Heart right ventricle (tissue), 16 donors: ENCODE measurements around the gene ACSM4. TPM values are rescaled to one million over a fixed set of nuclear protein-coding genes. Genes with fewer than 3 reads are reported as not detected.

Source experiments
- ATAC-seq, 8 donors: fragments of 200-7000 bp; cut with Tn5 transposase; one replicate each; pipeline ENCODE4 v1.9.1; 2020; ENCODE audit warnings: mild to moderate bottlenecking in 8 of 8, moderate library complexity in 8 of 8, moderate number of reproducible peaks in 1 of 8
- DNase-seq, 2 donors: peaks; one replicate each; pipeline ENCODE4 v3.0.0-alpha.2; 2020
- H3K27ac ChIP-seq, 10 donors: fragments of 200-600 bp; sonication (generic) in 2 of 10; one replicate each; pipeline versions ENCODE4 v1.5.0 to v1.8.0; 2020 to 2022; ENCODE audit warnings: mild to moderate bottlenecking in 3 of 10
- H3K27me3 ChIP-seq, 7 donors: fragments of 200-600 bp; one replicate each; pipeline ENCODE4 v1.8.0; 2021 to 2022; ENCODE audit warnings: mild to moderate bottlenecking in 2 of 7
- H3K36me3 ChIP-seq, 9 donors: fragments of 200-600 bp; sonication (generic) in 1 of 9; one replicate each; pipeline versions ENCODE4 v1.5.0 to v1.8.0; 2020 to 2022; ENCODE audit warnings: mild to moderate bottlenecking in 2 of 9
- H3K4me1 ChIP-seq, 9 donors: fragments of 200-600 bp; sonication (generic) in 1 of 9; one replicate each; pipeline versions ENCODE4 v1.5.0 to v1.8.0; 2020 to 2022; ENCODE audit warnings: mild to moderate bottlenecking in 4 of 9
- H3K4me3 ChIP-seq, 10 donors: fragments of 200-600 bp; sonication (generic) in 2 of 10; one replicate each; pipeline versions ENCODE4 v1.5.0 to v1.8.0; 2020 to 2022; ENCODE audit warnings: mild to moderate bottlenecking in 7 of 10, moderate library complexity in 2 of 10
- H3K9me3 ChIP-seq, 11 donors: fragments of 200-600 bp in 10 of 11; sonication (generic) in 2 of 11; one replicate each; pipeline versions ENCODE4 v1.5.0 to v1.8.0; 2013 to 2022; ENCODE audit warnings: mild to moderate bottlenecking in 2 of 11, control low read depth in 1 of 11, moderate library complexity in 1 of 11
- WGBS, 2 donors: extraction: QIAGEN DNeasy Blood & Tissue Kit; methylation state at CpG; one replicate each; pipeline ENCODE4 v1.1.7; 2013; ENCODE audit warnings: inconsistent platforms in 1 of 2; 5-methylcytosine and 5-hydroxymethylcytosine counted together
- intact Hi-C, 10 donors: fragments of 100-400 bp; cut with DNase I; formaldehyde crosslinking; loops; one replicate each; pipeline versions ENCODE4 v1.11.1 to v1.14.2; 2022
- polyA plus RNA-seq, 2 donors: library from polyadenylated mRNA; stranded (reverse); fragments of 200-250 nt; gene quantifications; one replicate each; pipeline ENCODE4 v1.2.3, GENCODE V29; 2013
- total RNA-seq, 10 donors: library from RNA; stranded (reverse); fragmentation: NEBNext Ultra II Directional in 3 of 10; extraction: Animal tissue kit (Norgen Biotek cat#: 25700) in 3 of 10; gene quantifications; one replicate each; pipeline versions ENCODE4 v1.2.1 to v1.2.4, GENCODE V29; 2021 to 2023
- TF ChIP-seq, protein P1 (sequence below), 9 donors: fragments of 200-600 bp; sonication (generic) in 2 of 9; IDR thresholded peaks; one replicate each; pipeline versions ENCODE4 v1.5.0 to v1.8.0; 2021 to 2022; ENCODE audit warnings: antibody characterized with exemption in 9 of 9, mild to moderate bottlenecking in 5 of 9, moderate library complexity in 1 of 9
- donor health status: Arrhythmogenic right ventricular cardiomyopathy.
- donor health status: ischemic (EF 13 %, LVEDD 7.1; RV severe dilation, severe dysfunction).
- donor health status: healthy with polysubstance abuse.
- donor health status: DM: no; HTN: yes; CAD: no.
- donor health status: DM: no; HTN: no; CAD: no.
- donor health status: ischemic (EF 25% LVEDD 6.9; RV normal size, moderate dysfunction).
- donor health status: ischemic (EF 25% LVEDD 5.7; RV mildly dilated, moderate dysfunction).
- donor health status: healthy.
- donor health status: DM: yes; HTN: yes; CAD: no.
- donor health status: Ischemic cardiomyopathy.
- donor health status: ischemic (EF 35%, LVEDD 5.7; RV mildly dilated, moderate dysfunction).
- donor health status: nonischemic (EF 11% LVEDD 7.7; RV severe dilation, severe dysfunction).
- donor health status: DM: yes; HTN: yes; CAD: no.
- donor health status: PGD.
- donor health status: ischemic (EF 29% LVEDD 5.4; RV normal size, mild dysfunction).
- donor health status: nonischemic (EF 23%, LVEDD 6.1; RV moderate dilation, normal function).

ACSM4 gene
- total and polyA plus RNA-seq, 12 donors: not detected

DNA sequence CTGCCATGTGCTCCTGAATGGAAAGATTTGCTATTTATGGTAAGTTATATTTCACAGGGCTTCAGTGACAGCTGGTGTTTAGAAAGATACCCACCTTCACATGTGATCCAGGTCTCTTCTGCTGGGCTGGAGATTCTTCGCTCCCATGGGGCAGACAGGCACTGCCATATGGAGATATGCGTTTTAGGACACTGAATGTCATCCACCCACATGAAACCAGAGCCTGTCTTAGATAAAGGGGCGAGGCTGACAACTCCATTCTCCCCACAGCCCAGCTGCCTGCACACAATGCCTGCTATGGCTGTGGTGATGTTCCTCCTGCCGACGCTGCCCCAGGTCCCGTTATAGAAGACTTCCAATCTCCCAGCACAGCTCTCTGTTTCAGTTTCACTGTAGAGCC is 69.4 kb downstream of the ACSM4 start:
- ATAC-seq: no peak

DNA sequence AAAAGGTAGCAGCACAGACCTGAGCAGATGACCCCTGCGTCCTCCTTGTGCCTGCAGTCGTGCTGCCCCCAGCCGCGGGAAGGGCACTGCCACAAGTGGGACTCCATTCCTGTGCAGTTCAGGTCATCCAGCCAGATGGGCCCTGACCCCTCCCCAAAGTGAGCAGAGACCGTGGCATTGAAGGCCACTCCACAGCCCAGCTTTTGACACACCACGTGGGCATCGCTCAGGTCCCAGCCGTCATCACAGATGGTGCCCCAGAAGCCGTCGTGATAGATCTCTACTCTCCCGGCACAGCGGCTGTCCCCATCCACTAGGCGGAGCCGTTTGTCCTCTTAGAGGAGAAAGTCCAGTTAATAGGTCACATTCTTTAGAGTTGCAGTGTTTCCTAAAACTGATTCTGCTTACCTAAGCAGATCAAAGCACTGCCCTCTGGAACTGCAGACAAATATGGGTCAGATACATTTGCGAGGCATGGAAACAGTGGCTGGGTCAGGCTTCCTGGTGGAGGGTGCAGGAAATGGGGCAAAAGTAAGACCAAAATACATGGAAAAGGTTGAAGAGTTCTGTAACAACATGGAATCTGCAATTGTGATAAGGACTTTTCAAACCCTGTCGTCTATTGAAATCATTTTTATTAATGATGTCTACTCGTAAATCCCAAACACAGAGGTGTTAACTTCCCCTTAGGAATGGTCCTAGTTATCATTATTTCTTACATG is 70.7 kb downstream of the ACSM4 start:
- H3K36me3 ChIP-seq: no peaks in the 10 kb centered on the region
- no peaks in the 10 kb centered on the region for H3K4me1 ChIP-seq
- intact Hi-C loops: no loop called here
- peak in 1 of 2 donors; percentile 20 for DNase-seq
- no peak overlapping the region for H3K27ac ChIP-seq
- TF ChIP-seq, protein P1, sequence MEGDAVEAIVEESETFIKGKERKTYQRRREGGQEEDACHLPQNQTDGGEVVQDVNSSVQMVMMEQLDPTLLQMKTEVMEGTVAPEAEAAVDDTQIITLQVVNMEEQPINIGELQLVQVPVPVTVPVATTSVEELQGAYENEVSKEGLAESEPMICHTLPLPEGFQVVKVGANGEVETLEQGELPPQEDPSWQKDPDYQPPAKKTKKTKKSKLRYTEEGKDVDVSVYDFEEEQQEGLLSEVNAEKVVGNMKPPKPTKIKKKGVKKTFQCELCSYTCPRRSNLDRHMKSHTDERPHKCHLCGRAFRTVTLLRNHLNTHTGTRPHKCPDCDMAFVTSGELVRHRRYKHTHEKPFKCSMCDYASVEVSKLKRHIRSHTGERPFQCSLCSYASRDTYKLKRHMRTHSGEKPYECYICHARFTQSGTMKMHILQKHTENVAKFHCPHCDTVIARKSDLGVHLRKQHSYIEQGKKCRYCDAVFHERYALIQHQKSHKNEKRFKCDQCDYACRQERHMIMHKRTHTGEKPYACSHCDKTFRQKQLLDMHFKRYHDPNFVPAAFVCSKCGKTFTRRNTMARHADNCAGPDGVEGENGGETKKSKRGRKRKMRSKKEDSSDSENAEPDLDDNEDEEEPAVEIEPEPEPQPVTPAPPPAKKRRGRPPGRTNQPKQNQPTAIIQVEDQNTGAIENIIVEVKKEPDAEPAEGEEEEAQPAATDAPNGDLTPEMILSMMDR (IDR thresholded peaks at IDR 0.05): peak in 4 of 9 donors; percentile 8 to 41 (median 16)
- H3K27me3 ChIP-seq: peaks cover 0 to 42% (median 0%) of the 10 kb centered on the region in 7 donors
- no peaks in the 10 kb centered on the region for H3K9me3 ChIP-seq
- no peak for ATAC-seq
- WGBS, 2 donors: 47 to 49% methylated on average over 17 of the region's 17 CpGs
- no peak overlapping the region for H3K4me3 ChIP-seq

More for the DNA sequence above, 69.4 kb downstream of the ACSM4 start:
- H3K9me3 ChIP-seq: no peaks in the 10 kb centered on the region
- WGBS, 2 donors: 37 to 45% methylated on average over 6 of the region's 6 CpGs
- intact Hi-C loops: no loop called here
- DNase-seq: no peak
- TF ChIP-seq, protein P1 (IDR thresholded peaks at IDR 0.05): no peak
- no peak overlapping the region for H3K4me3 ChIP-seq
- H3K4me1 ChIP-seq: no peaks in the 10 kb centered on the region
- H3K27ac ChIP-seq: no peak overlapping the region
- H3K36me3 ChIP-seq: no peaks in the 10 kb centered on the region
- peaks cover 0 to 32% (median 0%) of the 10 kb centered on the region in 7 donors for H3K27me3 ChIP-seq

DNA sequence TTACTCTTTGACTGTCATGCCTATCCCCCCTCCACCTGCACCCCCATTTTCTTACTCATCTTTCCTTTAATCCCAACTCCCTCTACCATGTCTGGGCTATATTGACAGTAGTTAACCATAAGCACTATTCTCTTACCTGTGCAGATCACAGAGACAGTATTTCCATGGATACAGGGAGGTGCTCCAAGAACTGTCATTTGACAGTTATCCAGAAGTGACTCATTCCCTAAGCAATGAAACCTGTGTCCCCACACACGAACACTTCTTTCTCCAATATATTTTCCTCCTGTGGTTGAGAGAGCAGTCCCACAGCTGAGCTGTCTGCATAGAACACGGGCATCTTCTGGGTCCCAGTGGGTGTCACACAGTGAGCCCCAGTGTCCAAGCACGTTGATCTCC is 71.3 kb downstream of the ACSM4 start:
- intact Hi-C loops: no loop called here
- ATAC-seq (no peak), DNase-seq (no peak)
- WGBS, 2 donors: 64 to 81% methylated on average over 3 of the region's 3 CpGs
- Histone ChIP-seq H3K4me1 (no peaks in the 10 kb centered on the region), H3K4me3 (no peak overlapping the region), H3K27me3 (peaks cover 0 to 42% (median 0%) of the 10 kb centered on the region in 7 donors), H3K9me3 (no peaks in the 10 kb centered on the region), H3K36me3 (no peaks in the 10 kb centered on the region), H3K27ac (no peak overlapping the region)
- TF ChIP-seq, protein P1 (IDR thresholded peaks at IDR 0.05): no peak

DNA sequence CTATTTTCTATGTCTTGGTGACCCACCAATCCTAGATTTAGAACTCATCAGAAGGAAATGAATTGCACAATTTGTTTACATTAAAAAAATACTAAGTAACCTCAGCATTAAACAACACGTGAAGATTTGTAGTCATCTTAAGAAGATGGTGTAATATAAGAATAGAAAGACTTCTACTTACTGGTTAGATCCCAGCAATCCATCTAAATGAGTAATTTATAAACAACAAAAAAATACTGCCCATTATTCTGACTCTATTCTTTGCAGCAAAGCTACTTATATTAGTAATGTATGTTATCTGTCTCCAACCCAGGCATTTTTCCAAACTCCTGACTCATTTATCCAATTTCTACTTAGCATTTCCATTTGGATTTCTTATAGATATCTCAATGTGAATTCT is 72.3 kb downstream of the ACSM4 start:
- ATAC-seq (no peak), DNase-seq (no peak)
- intact Hi-C loops: no loop called here
- Histone ChIP-seq H3K4me3 (no peak overlapping the region), H3K36me3 (no peaks in the 10 kb centered on the region), H3K4me1 (no peaks in the 10 kb centered on the region), H3K9me3 (no peaks in the 10 kb centered on the region), H3K27me3 (peaks cover 0 to 42% (median 0%) of the 10 kb centered on the region in 7 donors), H3K27ac (no peak overlapping the region)
- WGBS, 2 donors: 72 to 89% methylated on average over 1 of the region's 1 CpG
- TF ChIP-seq, protein P1 (IDR thresholded peaks at IDR 0.05): no peak

Other genes starting within 250 kb of the ACSM4 start
- 100 to 1,000 TPM in 3 of 10 donors, 10 to 100 TPM in 7; 25.1 to 151 (median 51.6) TPM for gene C1S, start 243.4 kb upstream of the ACSM4 start, total RNA-seq
- 10 to 100 TPM; 53.4 to 64.9 TPM for gene C1S, start 243.4 kb upstream of the ACSM4 start, polyA plus RNA-seq
- gene C1R, start 211.6 kb upstream of the ACSM4 start, total RNA-seq: 100 to 1,000 TPM in 4 of 10 donors, 10 to 100 TPM in 6; 19.9 to 238 (median 59.0) TPM
- gene C1R, start 211.6 kb upstream of the ACSM4 start, polyA plus RNA-seq: 100 to 1,000 TPM in 1 of 2 donors, 10 to 100 TPM in 1; 73.0 to 209 TPM
- 10 to 100 TPM in 3 of 10 donors, 1 to 10 TPM in 7; 4.5 to 24.9 (median 7.5) TPM for gene C1RL, start 194.9 kb upstream of the ACSM4 start, total RNA-seq
- 10 to 100 TPM in 1 of 2 donors, 1 to 10 TPM in 1; 8.3 to 22.3 TPM for gene C1RL, start 194.9 kb upstream of the ACSM4 start, polyA plus RNA-seq
- 1 to 10 TPM in 1 of 10 donors, under 1 TPM in 3, not detected in 6; 0.34 to 3.2 (median 0.56) TPM for gene RBP5, start 175.2 kb upstream of the ACSM4 start, total RNA-seq
- 1 to 10 TPM in 1 of 2 donors, under 1 TPM in 1; 0.66 to 1.8 TPM for gene RBP5, start 175.2 kb upstream of the ACSM4 start, polyA plus RNA-seq
- 10 to 100 TPM in 2 of 10 donors, 1 to 10 TPM in 8; 3.7 to 16.8 (median 6.0) TPM for gene CLSTN3, start 173.7 kb upstream of the ACSM4 start, total RNA-seq
- gene CLSTN3, start 173.7 kb upstream of the ACSM4 start, polyA plus RNA-seq: 1 to 10 TPM; 3.9 to 6.8 TPM
- 10 to 100 TPM; 21.8 to 35.2 (median 29.3) TPM for gene PEX5, start 114.4 kb upstream of the ACSM4 start, total RNA-seq
- 10 to 100 TPM in 1 of 2 donors, 1 to 10 TPM in 1; 9.7 to 25.0 TPM for gene PEX5, start 114.4 kb upstream of the ACSM4 start, polyA plus RNA-seq
- gene CD163L1, start 140.1 kb downstream of the ACSM4 start, total RNA-seq: 1 to 10 TPM in 9 of 10 donors, under 1 TPM in 1; 1.00 to 7.2 (median 2.5) TPM
- gene CD163L1, start 140.1 kb downstream of the ACSM4 start, polyA plus RNA-seq: 1 to 10 TPM; 1.1 to 2.9 TPM
- 100 to 1,000 TPM in 2 of 10 donors, 10 to 100 TPM in 3, 1 to 10 TPM in 5; 4.5 to 184 (median 11.6) TPM for gene CD163, start 199.7 kb downstream of the ACSM4 start, total RNA-seq
- gene CD163, start 199.7 kb downstream of the ACSM4 start, polyA plus RNA-seq: 10 to 100 TPM; 36.7 to 77.0 TPM